NCI-H146 (cell line): Measurements from ENCODE around the gene RALGAPA1.

Experiments
- DNase-seq: peaks from one replicate; lab custom pipeline; 2025; lab: John Stamatoyannopoulos, UW

The RALGAPA1 gene

DNA sequence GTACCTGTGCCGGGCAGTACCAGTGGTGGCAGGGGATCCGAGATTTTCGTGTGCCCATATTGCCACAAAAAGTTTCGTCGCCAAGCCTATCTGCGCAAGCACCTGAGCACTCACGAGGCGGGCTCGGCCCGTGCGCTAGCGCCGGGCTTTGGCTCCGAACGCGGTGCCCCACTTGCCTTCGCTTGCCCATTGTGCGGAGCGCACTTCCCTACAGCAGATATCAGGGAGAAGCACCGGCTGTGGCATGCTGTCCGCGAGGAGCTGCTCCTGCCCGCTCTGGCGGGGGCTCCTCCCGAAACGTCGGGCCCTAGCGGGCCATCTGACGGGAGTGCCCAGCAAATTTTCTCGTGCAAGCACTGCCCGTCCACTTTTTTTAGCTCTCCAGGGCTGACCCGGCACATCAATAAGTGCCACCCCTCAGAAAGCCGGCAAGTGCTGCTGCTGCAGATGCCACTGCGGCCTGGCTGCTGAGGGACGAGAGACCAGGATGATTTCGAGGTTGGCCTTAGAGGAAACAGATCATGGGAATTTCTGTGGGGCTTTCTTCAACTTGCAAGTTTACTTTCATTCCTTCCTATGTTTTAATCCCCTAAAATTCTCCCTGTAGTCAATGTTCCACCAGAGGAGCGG lies 273.5 kb downstream of the RALGAPA1 start:
- peak; percentile 69 for DNase-seq

DNA sequence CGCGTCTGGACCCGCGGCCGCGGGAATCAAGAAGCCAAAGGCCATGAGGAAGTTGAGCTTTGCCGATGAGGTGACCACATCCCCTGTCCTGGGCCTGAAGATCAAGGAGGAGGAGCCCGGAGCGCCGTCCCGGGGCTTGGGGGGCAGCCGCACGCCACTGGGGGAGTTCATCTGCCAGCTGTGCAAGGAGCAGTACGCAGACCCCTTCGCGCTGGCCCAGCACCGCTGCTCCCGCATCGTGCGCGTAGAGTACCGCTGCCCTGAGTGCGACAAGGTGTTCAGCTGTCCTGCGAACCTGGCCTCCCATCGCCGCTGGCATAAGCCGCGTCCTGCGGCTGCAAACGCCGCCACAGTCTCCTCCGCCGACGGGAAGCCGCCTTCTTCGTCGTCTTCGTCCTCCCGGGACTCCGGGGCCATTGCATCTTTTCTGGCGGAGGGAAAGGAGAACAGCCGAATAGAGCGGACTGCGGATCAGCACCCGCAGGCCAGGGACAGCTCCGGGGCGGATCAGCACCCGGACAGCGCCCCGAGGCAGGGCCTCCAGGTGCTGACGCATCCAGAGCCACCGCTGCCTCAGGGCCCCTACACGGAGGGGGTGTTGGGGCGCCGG lies 274.1 kb downstream of the RALGAPA1 start:
- peak; percentile 45 for DNase-seq

DNA sequence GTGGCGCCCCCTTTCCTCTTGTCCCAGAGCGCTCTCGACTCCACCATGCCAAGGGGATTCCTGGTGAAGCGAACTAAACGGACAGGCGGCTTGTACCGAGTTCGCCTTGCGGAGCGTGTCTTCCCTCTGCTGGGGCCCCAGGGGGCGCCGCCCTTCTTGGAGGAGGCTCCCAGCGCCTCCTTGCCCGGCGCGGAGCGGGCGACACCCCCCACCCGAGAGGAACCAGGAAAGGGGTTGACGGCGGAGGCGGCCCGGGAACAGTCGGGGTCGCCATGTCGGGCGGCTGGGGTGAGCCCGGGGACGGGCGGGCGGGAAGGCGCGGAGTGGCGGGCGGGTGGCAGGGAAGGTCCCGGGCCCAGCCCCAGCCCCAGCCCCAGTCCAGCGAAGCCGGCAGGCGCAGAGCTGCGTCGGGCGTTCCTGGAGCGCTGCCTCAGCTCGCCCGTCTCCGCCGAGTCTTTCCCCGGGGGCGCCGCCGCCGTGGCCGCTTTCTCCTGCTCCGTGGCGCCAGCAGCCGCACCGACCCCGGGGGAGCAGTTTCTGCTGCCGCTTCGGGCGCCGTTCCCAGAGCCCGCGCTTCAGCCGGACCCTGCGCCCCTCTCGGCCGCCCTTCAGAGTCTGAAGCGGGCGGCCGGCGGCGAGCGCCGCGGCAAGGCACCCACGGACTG lies 274.8 kb downstream of the RALGAPA1 start:
- DNase-seq: peak; percentile 45

DNA sequence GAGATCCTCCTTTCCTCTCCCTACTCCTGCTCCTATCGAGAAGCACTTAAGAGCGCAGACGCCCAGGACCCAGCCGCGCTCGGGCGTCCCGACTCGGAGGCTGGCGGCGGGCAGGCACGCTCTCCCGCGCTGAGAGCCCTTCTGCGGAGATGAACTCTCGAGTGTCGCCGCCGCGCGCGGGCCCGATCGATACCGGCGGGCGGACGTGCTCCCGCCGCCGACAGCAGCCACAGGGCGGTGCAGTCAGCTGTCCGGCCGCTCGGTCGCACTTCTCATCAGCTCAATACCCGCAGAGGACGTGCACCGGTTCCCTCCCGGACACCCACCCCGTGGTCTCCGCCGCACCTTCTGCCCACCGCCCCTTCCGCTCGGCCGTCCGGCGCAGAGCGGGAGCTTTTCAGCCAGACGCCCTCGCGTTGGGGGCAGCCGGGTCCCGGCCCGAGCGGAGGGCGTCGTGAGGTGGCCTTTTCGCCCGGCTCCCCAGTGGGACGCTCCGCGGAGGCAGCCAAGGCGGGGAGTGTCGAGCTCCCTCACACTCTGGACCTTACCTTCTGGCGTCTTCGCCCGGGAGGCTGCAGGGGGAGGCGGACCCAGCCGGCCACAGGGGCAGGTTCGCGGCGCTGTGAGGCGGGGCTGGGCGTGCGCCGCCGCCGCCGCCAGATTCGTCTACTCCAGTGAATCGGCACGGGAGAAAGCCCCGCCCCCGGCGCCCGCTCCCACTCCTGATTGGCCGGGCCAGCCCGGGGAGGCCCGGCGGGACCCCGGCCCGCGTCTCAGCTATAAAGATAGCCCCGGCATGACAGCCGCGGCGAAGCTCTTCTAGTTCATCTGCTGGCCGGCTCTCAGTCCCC lies 275.5 kb downstream of the RALGAPA1 start, which contains the start of gene INSM2:
INSM2 (plus strand) TSS at position 808 of the 851 bp plus-strand sequence. CDS start 89 bp downstream, outside the sequence.
- peak; percentile 94 for DNase-seq

DNA sequence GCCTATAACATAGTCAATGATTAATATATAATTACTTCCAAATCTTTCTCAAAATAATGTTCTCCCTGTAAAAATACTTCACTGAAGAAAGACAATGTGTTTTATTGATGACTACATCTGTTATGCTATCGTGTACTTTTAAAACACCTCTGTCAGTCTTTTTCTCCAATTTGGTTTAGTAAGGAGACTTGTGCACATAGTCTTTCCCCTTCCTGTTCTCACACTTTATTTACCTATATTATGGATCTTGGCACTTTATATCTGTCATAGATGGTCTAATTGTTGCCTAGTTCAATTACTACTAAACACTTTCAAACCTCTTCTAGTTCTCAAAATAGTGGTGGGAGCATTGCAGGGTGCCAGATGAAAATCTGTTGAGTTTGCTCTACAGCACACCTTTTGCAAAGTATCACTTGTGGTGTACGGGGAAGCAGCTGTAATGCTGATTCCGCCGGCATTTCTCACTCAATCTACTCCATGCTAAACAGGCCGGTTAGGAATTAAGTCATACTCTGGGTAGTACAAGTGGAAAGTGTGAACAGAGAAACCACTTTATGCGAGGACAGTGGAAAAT lies 276.2 kb downstream of the RALGAPA1 start:
- no peak for DNase-seq

GRCh38 chr14:35531960-35532747 lies 276.9 kb downstream of the RALGAPA1 start:
- DNase-seq: no peak

DNA sequence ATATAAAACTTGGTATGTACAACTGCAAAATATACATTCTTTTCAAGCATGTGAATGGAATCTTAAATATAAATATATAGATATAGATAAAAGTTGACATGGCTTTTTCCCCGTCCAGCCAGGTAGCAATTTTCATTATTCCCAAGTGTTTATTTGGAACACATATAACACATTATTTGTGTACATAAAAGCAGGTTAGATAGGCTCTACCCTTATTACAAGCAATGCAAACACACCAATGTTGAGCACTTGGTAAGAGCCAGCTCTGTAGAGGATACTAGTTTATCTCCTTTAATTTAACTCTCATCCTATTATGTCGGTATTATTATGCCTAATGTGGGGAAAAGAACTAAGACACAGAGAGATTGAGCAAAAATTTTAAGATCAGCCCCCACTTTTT lies 282.1 kb downstream of the RALGAPA1 start:
- DNase-seq: no peak

DNA sequence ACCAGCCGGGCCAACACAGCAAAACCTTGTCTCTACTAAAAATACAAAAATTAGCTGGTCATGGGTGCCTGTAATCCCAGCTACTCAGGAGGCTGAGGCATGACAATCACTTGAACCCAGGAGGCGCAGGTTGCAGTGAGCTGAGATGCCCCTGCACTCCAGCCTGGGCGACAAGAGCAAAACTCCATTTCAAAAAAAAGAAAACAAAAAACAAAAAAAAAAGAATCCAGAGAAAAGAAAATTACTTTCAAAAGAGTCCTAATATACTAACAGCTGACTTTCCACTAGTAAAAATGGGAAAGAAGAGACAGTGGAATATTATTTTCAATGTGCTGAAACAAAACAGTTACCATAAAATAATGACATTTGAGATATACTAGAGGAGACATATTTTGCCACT lies 283.4 kb downstream of the RALGAPA1 start:
- no peak for DNase-seq

- no peak for DNase-seq
These were observed 289.1 kb downstream of the RALGAPA1 start for GRCh38 chr14:35519986-35520385.

GRCh38 chr14:35515916-35516315 lies 293.2 kb downstream of the RALGAPA1 start:
- DNase-seq: no peak

DNA sequence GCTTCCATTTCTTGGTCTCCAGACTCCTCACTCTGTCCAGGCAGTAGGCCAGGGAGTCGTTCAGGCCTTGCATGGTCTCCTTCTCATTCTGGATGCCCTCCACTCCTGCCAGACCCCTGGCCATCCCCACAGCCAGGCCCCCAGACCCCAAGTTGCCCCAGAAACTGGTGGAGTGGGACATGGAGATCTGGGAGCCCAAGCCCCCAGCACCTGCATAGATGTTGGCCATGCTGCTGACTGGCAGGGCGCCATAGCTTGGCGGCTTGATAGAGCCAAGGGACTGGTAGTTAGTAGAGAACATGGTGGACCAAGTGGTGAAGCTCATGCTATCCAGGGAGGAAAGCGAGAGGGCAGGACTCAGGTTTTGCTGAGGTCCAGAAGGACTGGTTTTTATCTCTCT lies 296.3 kb downstream of the RALGAPA1 start:
- no peak for DNase-seq

DNA sequence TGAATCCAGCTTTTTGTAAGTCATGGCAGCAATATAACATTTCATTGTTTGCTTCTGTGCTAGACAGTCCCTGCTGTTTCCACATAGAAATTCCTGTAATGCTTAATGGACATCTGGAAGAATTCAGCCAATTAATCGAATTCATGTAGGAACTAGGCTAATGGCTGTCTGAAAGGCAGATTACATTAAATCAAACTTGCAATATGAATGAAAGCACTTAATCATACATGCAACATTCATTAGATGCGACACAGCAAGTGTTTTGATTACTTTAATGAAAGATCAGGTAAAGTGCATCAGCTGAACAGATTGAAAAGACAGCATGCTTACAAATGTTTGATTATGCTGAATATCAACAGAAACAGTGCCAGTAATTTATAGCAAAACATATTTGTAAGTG lies 299.2 kb downstream of the RALGAPA1 start:
- no peak for DNase-seq

DNA sequence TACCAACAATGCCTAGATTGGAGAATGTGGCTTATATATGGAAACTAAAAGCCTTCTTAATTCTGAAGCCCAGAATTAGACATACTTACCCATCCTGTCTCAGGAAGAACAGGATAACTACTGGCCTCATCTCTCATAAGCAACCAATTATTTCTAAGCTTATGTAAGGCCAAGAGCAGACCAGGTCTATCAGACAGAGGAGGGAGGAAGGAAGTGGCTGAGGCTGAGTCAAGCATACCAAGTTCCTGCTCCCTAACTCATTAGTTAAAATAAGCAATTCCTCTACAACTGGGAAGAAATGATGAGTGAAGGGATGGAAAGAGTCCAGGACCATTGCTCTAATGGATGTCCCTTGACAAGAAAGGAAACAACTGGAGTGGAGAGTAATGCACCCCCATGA lies 302.2 kb downstream of the RALGAPA1 start:
- no peak for DNase-seq

DNA sequence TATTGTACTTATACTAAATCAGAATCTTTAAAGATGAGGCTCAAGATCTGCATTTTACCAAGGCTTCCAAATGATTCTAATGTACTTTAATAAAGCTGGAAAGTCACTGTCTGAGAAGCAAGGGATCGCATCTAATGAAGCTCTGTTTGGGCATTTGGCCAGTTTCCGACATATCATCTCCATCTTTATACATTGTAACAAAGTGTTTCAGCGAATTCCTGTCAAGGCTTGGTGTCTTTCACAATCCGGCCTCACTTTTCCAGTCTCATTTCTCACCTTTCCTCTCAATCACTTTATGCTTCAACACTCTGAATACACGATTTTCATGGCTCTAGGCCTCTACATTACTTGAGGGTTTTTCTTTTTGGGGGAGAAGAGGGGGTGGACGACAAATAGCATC lies 302.6 kb downstream of the RALGAPA1 start:
- DNase-seq: no peak

DNA sequence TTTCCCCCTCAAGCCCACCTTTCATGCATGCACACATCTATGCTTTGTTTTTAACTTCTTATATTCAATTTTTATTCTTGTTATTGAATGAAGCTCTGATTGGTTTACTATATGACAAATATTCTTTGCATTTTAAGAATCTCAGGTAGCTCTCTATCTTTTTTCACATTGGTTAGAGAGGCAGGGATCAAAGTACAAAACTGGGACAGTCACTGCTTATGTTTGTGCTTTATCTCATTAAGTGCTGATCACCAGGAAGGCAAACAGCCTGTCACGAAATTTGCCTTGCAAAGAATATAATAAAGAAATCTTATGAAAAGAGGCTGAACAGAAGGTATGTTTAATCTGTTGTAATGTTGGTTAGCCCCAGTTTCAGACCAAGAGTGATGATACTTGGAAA lies 304.8 kb downstream of the RALGAPA1 start:
- peak; percentile 67 for DNase-seq

- peak; percentile 55 for DNase-seq
These were observed 305.4 kb downstream of the RALGAPA1 start for GRCh38 chr14:35503646-35504045.

GRCh38 chr14:35499180-35499579 lies 309.9 kb downstream of the RALGAPA1 start:
- no peak for DNase-seq

- no peak for DNase-seq
These were observed 313.8 kb downstream of the RALGAPA1 start for GRCh38 chr14:35495278-35495677.

DNA sequence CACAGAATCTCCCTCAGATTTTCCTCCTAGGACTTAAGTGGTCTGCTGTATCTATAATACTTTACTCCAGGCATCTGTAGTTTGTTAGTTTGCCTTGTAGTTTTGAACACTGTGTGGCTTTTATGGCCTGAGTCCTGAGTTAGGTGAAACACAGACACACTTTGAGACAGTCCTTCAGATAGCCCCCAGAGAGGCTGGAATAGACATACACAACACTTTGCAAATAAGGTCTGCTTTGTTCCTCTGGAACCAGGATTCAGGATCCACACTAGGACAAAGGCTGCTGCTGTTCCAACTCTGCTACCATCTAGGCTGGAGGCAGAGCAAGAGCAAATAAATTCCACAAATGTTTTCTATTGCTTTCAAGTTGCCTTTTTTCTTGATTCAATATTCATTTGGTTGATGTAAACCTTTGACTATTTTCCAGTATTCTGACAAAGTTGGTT lies 316.5 kb downstream of the RALGAPA1 start:
- no peak for DNase-seq
